SU-DHL-6 (cell line): ENCODE results near the gene TGM1.
A peak's percentile ranks its signal among the peaks of the same experiment; 100 is the strongest.
"Not testable (repeated sequence)": the region's sequence is repeated elsewhere in the genome, so short reads cannot be mapped to it uniquely, and the experiment has no call there.

Experiments used
- H2AFZ ChIP-seq: fragments of 200-600 bp; sonication (generic); 2 replicates; pipeline ENCODE4 v1.6.1; 2014; ENCODE audit warnings: low read depth, mild to moderate bottlenecking, moderate library complexity, mixed read lengths, antibody characterized with exemption, low read length; ENCODE audit not compliant: severe bottlenecking
- H3F3A ChIP-seq: fragments of 200-600 bp; shearing (Covaris generic); 2 replicates; pipeline ENCODE4 v1.6.0; 2016; ENCODE audit warnings: antibody characterized with exemption, mild to moderate bottlenecking; ENCODE audit not compliant: insufficient read depth
- H3K27ac ChIP-seq: fragments of 200-600 bp; sonication (generic); 2 replicates; pipeline ENCODE4 v1.5.1; 2016; ENCODE audit warnings: low read depth, mild to moderate bottlenecking, low read length, moderate library complexity, mixed read lengths
- H3K27me3 ChIP-seq: fragments of 200-600 bp; sonication (generic), shearing (Covaris generic); 2 replicates; pipeline ENCODE4 v1.6.0; 2014; ENCODE audit warnings: mild to moderate bottlenecking, low read length
- H3K36me3 ChIP-seq: fragments of 200-600 bp; sonication (generic); 2 replicates; pipeline ENCODE4 v1.6.1; 2014; ENCODE audit warnings: mild to moderate bottlenecking, low read length, mixed read lengths
- H3K4me2 ChIP-seq: fragments of 300-600, 200-600 bp; shearing (Covaris generic), sonication (generic); 2 replicates; pipeline ENCODE4 v1.6.0; 2014; ENCODE audit warnings: low read length, low read depth, mild to moderate bottlenecking; ENCODE audit not compliant: poor library complexity, severe bottlenecking
- H3K4me3 ChIP-seq: fragments of 200-600 bp; sonication (generic); 2 replicates; pipeline ENCODE4 v1.5.1; 2014; ENCODE audit warnings: antibody characterized with exemption, low read length, mild to moderate bottlenecking, mixed read lengths; ENCODE audit not compliant: insufficient read depth, poor library complexity, severe bottlenecking
- H3K79me2 ChIP-seq: fragments of 200-600 bp; sonication (generic); 2 replicates; pipeline ENCODE4 v1.6.1; 2014; ENCODE audit warnings: mild to moderate bottlenecking, low read length, moderate library complexity; ENCODE audit not compliant: insufficient read depth
- H3K9ac ChIP-seq: fragments of 200-600 bp; sonication (generic); 2 replicates; pipeline ENCODE4 v1.7.0; 2014; ENCODE audit warnings: mild to moderate bottlenecking, low read length
- H3K9me2 ChIP-seq: fragments of 200-600 bp; sonication (generic); replicated peaks from 2 replicates; pipeline ENCODE4 v1.6.1; 2014; ENCODE audit warnings: low read length; ENCODE audit not compliant: insufficient read depth
- H3K9me3 ChIP-seq: fragments of 200-600 bp; sonication (generic); 2 replicates; pipeline ENCODE4 v1.6.1; 2014; ENCODE audit warnings: low read length, mixed read lengths; ENCODE audit not compliant: insufficient read depth
- H4K20me1 ChIP-seq: fragments of 200-600 bp; sonication (generic); 2 replicates; pipeline ENCODE4 v1.6.1; 2014; ENCODE audit warnings: low read depth, mild to moderate bottlenecking, antibody characterized with exemption, low read length, moderate library complexity, mixed read lengths
- CTCF ChIP-seq: fragments of 200-600 bp; sonication (generic); IDR thresholded peaks from one replicate; pipeline ENCODE4 v1.5.1; 2017; ENCODE audit warnings: antibody characterized with exemption, mild to moderate bottlenecking, low read length, moderate library complexity; ENCODE audit not compliant: insufficient read depth, poor library complexity, severe bottlenecking
- EZH2phosphoT487 ChIP-seq: fragments of 200-600 bp; sonication (generic), shearing (Covaris generic); conservative IDR thresholded peaks from 2 replicates; pipeline ENCODE4 v1.6.1; 2018; ENCODE audit warnings: mild to moderate bottlenecking, antibody characterized with exemption, low read length, moderate library complexity, mixed read lengths

Gene TGM1

GRCh38 chr14:24219521-24219920 lies 43.5 kb downstream of the TGM1 start:
- H3K9me2 ChIP-seq, result no peaks in the 10 kb centered on the region
- H3K79me2 ChIP-seq, result peaks cover 44% of the 10 kb centered on the region
- no peak overlapping the region for H2AFZ ChIP-seq
- H3K27me3 ChIP-seq, result no peaks in the 10 kb centered on the region
- H4K20me1 ChIP-seq, result no peaks in the 10 kb centered on the region
- peaks cover 15% of the 10 kb centered on the region for H3F3A ChIP-seq
- no peak overlapping the region for H3K4me3 ChIP-seq
- H3K36me3 ChIP-seq, result no peaks in the 10 kb centered on the region
- TF ChIP-seq EZH2phosphoT487 (no peak), CTCF (no peak)
- no peak overlapping the region for H3K9ac ChIP-seq
- H3K4me2 ChIP-seq, result no peak overlapping the region
- no peak overlapping the region for H3K27ac ChIP-seq
- no peaks in the 10 kb centered on the region for H3K9me3 ChIP-seq

GRCh38 chr14:24219080-24219479 lies 43.9 kb downstream of the TGM1 start:
- no peak overlapping the region for H3K4me3 ChIP-seq
- no peaks in the 10 kb centered on the region for H3K9me3 ChIP-seq
- H3K36me3 ChIP-seq, result no peaks in the 10 kb centered on the region
- no peak overlapping the region for H3K27ac ChIP-seq
- peaks cover 19% of the 10 kb centered on the region for H3F3A ChIP-seq
- H3K9ac ChIP-seq, result no peak overlapping the region
- no peak overlapping the region for H3K4me2 ChIP-seq
- no peaks in the 10 kb centered on the region for H3K27me3 ChIP-seq
- H3K9me2 ChIP-seq, result no peaks in the 10 kb centered on the region
- no peak overlapping the region for H2AFZ ChIP-seq
- H3K79me2 ChIP-seq, result peaks cover 40% of the 10 kb centered on the region
- no peak for TF ChIP-seq EZH2phosphoT487
- TF ChIP-seq CTCF, result no peak
- H4K20me1 ChIP-seq, result no peaks in the 10 kb centered on the region

GRCh38 chr14:24216876-24217275 lies 46.1 kb downstream of the TGM1 start:
- not testable (repeated sequence) for H2AFZ ChIP-seq, H3K27me3 ChIP-seq, H3K9ac ChIP-seq, H3K27ac ChIP-seq, H3K36me3 ChIP-seq, H3K4me3 ChIP-seq, H3K9me2 ChIP-seq, H3K9me3 ChIP-seq, H4K20me1 ChIP-seq, H3K4me2 ChIP-seq
- H3F3A ChIP-seq, result peaks cover 26% of the 10 kb centered on the region
- peaks cover 22% of the 10 kb centered on the region for H3K79me2 ChIP-seq

DNA sequence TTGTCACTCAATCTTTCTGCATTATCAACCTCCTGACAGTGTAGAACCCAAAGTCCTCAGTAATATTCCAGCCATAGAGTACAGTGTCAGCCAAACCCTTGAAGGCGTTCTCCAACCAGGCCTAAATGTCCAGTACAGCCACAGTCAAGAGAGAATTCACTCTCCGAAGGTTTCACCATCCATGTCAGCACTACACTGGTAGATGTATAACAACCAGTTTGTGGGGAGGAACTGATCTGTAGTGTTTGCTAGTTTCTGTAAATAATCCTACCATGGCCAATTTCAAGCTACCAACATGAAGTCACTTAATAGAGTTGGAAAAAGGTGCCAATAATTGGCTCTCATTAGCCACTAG lies 46.7 kb downstream of the TGM1 start:
- peak overlapping the region; percentile 87; the same call in 1 of the 2 replicates for H3K9ac ChIP-seq
- no peaks in the 10 kb centered on the region for H4K20me1 ChIP-seq
- no peak overlapping the region for H3K4me3 ChIP-seq
- H3K27ac ChIP-seq, result 0 out of 2 replicates have a peak overlapping the region, but pooled peaks have one; percentile 74
- H3K4me2 ChIP-seq, result peak overlapping the region; percentile 59
- TF ChIP-seq EZH2phosphoT487, result no peak
- no peak for TF ChIP-seq CTCF
- H3K9me2 ChIP-seq, result no peaks in the 10 kb centered on the region
- H3K79me2 ChIP-seq, result peaks cover 16% of the 10 kb centered on the region
- H3K9me3 ChIP-seq, result no peaks in the 10 kb centered on the region
- no peaks in the 10 kb centered on the region for H3K36me3 ChIP-seq
- no peaks in the 10 kb centered on the region for H3K27me3 ChIP-seq
- no peak overlapping the region for H2AFZ ChIP-seq
- H3F3A ChIP-seq, result peaks cover 26% of the 10 kb centered on the region
